GM08714 (cell line): Measurements from ENCODE around the gene EFCAB8.
"Not testable (repeated sequence)": the region's sequence is repeated elsewhere in the genome, so short reads cannot be mapped to it uniquely, and the experiment has no call there.

Experiments
- H3K4me3 ChIP-seq: fragments of 200-500 bp; sonication (Bioruptor generic); 2 replicates; pipeline ENCODE4 v1.5.1; 2014; ENCODE audit warnings: mild to moderate bottlenecking, low read length, inconsistent platforms
- ZNF274 ChIP-seq: IDR thresholded peaks from 2 replicates; pipeline ENCODE4 v1.6.1; 2012; ENCODE audit warnings: mild to moderate bottlenecking, low read depth, low read length

EFCAB8 gene

GRCh38 chr20:32970115-32970972 is 111.6 kb downstream of the EFCAB8 start:
- no peak overlapping the region for H3K4me3 ChIP-seq
- no peak for TF ChIP-seq ZNF274

GRCh38 chr20:32970973-32971300 is 112.2 kb downstream of the EFCAB8 start:
- H3K4me3 ChIP-seq: no peak overlapping the region
- TF ChIP-seq ZNF274: no peak

- peak overlapping the region; percentile 5; the same call in 1 of the 2 replicates for H3K4me3 ChIP-seq
- TF ChIP-seq ZNF274: no peak
Measured at GRCh38 chr20:32971703-32972161, 113.0 kb downstream of the EFCAB8 start.

GRCh38 chr20:32972181-32973076 is 113.7 kb downstream of the EFCAB8 start:
- no peak overlapping the region; the same call in 1 of the 2 replicates for H3K4me3 ChIP-seq
- TF ChIP-seq ZNF274: no peak

GRCh38 chr20:32973077-32973717 is 114.5 kb downstream of the EFCAB8 start:
- no peak for TF ChIP-seq ZNF274
- H3K4me3 ChIP-seq: no peak overlapping the region

GRCh38 chr20:32974204-32975064 is 115.7 kb downstream of the EFCAB8 start:
- H3K4me3 ChIP-seq: not testable (repeated sequence)

GRCh38 chr20:32975121-32975520 is 116.4 kb downstream of the EFCAB8 start:
- H3K4me3 ChIP-seq: not testable (repeated sequence)

GRCh38 chr20:32975698-32976674 is 117.3 kb downstream of the EFCAB8 start:
- H3K4me3 ChIP-seq: no peak overlapping the region
- no peak for TF ChIP-seq ZNF274

GRCh38 chr20:32976746-32977145 is 118.0 kb downstream of the EFCAB8 start:
- no peak overlapping the region for H3K4me3 ChIP-seq
- TF ChIP-seq ZNF274: no peak

- no peak for TF ChIP-seq ZNF274
- no peak overlapping the region for H3K4me3 ChIP-seq
Measured at GRCh38 chr20:32977281-32978008, 118.7 kb downstream of the EFCAB8 start.

- no peak for TF ChIP-seq ZNF274
- no peak overlapping the region for H3K4me3 ChIP-seq
Measured at GRCh38 chr20:32978009-32978335, 119.2 kb downstream of the EFCAB8 start.

- no peak for TF ChIP-seq ZNF274
- no peak overlapping the region for H3K4me3 ChIP-seq
Measured at GRCh38 chr20:32979201-32979998, 120.7 kb downstream of the EFCAB8 start.
